K562 (cell line): ENCODE measurements around the gene CDC45. TPM values are rescaled to one million over a fixed set of nuclear protein-coding genes. Genes with fewer than 3 reads are reported as not detected.
A peak's percentile ranks its signal among the peaks of the same experiment; 100 is the strongest.

Experiments
- ATAC-seq: fragments of 200-7000 bp; cut with Tn5 transposase; 3 replicates; pipeline ENCODE4 v1.9.1; 2020; ENCODE audit warnings: moderate library complexity
- BruUV-seq: library from RNA; stranded (reverse); fragments of 400-500 nt; replicated peaks from 2 replicates; lab custom pipeline; 2021; lab: Mats Ljungman, UMichigan
- CTCF ChIA-PET: fragments of 300-600 bp; formaldehyde crosslinking; extraction: SDS; loops from one replicate; lab custom pipeline; 2021; ENCODE audit warnings: low intra/inter-chr PET ratio; lab: Yijun Ruan, JAX
- POLR2A ChIA-PET: fragments of 300-600, 350-650 bp; sonication (Branson Sonifier 250); formaldehyde crosslinking; extraction: SDS; loops from one replicate; lab custom pipeline; 2021; ENCODE audit warnings: antibody characterized with exemption, inconsistent platforms; lab: Yijun Ruan, JAX
- DNase-seq, 4 experiments: peaks; one replicate each; pipeline versions ENCODE4 v3.0.0 to v3.0.0-alpha.2; 2011 to 2018; ENCODE audit warnings: low spot score in 3 of 4, mixed read lengths in 3 of 4; ENCODE audit errors: extremely low read depth in 1 of 4
- FAIRE-seq: peaks from 2 replicates; lab custom pipeline; 2011; peaks lifted over from hg19 to GRCh38; lab: Jason Lieb, UNC
- H2AFZ ChIP-seq: 2 replicates; pipeline ENCODE4 v1.6.0; 2011; ENCODE audit warnings: low read depth, low read length, control low read depth, inconsistent platforms
- H3K27ac ChIP-seq: fragments of 200-600 bp; 3 replicates; pipeline ENCODE4 v1.8.0; 2011; ENCODE audit warnings: low read depth, mild to moderate bottlenecking, control low read depth, inconsistent platforms, low read length, moderate library complexity, mixed read lengths; ENCODE audit errors: extremely low read depth
- H3K27me3 ChIP-seq, 2 experiments: fragments of 300-600 bp in 1 of 2; 2 replicates in 1 of 2; 3 replicates in 1 of 2; pipeline versions ENCODE4 v1.6.0 to v1.8.0; 2011; ENCODE audit warnings: inconsistent platforms in 2 of 2, low read length in 2 of 2, mild to moderate bottlenecking in 1 of 2, mixed read lengths in 1 of 2, moderate library complexity in 1 of 2; ENCODE audit not compliant: control insufficient read depth in 2 of 2, insufficient read depth in 2 of 2
- H3K36me3 ChIP-seq: fragments of 300-600 bp; 3 replicates; pipeline ENCODE4 v1.8.0; 2011; ENCODE audit warnings: mild to moderate bottlenecking, low read length, inconsistent platforms; ENCODE audit not compliant: control insufficient read depth, insufficient read depth
- H3K4me1 ChIP-seq, 2 experiments: fragments of 200-600 bp in 1 of 2; replicated peaks in 1 of 2; 2 replicates in 1 of 2; 3 replicates in 1 of 2; pipeline versions ENCODE4 v1.5.1 to v1.8.0; 2011; ENCODE audit warnings: inconsistent platforms in 2 of 2, low read length in 2 of 2, mild to moderate bottlenecking in 1 of 2, mixed read lengths in 1 of 2, moderate library complexity in 1 of 2; ENCODE audit not compliant: control insufficient read depth in 2 of 2, insufficient read depth in 2 of 2
- H3K4me2 ChIP-seq: 2 replicates; pipeline ENCODE4 v1.6.1; 2011; ENCODE audit warnings: low read length, control low read depth, inconsistent platforms, mixed read lengths; ENCODE audit not compliant: insufficient read depth
- H3K4me3 ChIP-seq: fragments of 200-600 bp; sonication (generic), shearing (Covaris generic); 2 replicates; pipeline ENCODE4 v1.5.1; 2016; ENCODE audit warnings: control low read depth, inconsistent platforms
- H3K79me2 ChIP-seq: fragments of 200-600 bp; 3 replicates; pipeline ENCODE4 v1.8.0; 2011; ENCODE audit warnings: low read length, inconsistent platforms; ENCODE audit not compliant: control insufficient read depth, insufficient read depth
- H3K9ac ChIP-seq, 2 experiments: 2 replicates each; pipeline versions ENCODE4 v1.6.0 to v1.6.1; 2011; ENCODE audit warnings: low read depth in 2 of 2, low read length in 2 of 2, control low read depth in 1 of 2, inconsistent platforms in 1 of 2, mild to moderate bottlenecking in 1 of 2, mixed read lengths in 1 of 2; ENCODE audit not compliant: insufficient read depth in 1 of 2
- H3K9me1 ChIP-seq: one replicate; pipeline ENCODE4 v1.6.0; 2011; ENCODE audit warnings: inconsistent platforms, mild to moderate bottlenecking, low read length, moderate library complexity; ENCODE audit not compliant: control insufficient read depth, insufficient read depth
- H3K9me3 ChIP-seq: replicated peaks from 2 replicates; pipeline ENCODE4 v1.5.1; 2011; ENCODE audit warnings: low read depth, low read length, inconsistent platforms; ENCODE audit not compliant: control insufficient read depth, insufficient read depth
- H4K20me1 ChIP-seq: replicated peaks from 2 replicates; pipeline ENCODE4 v1.6.1; 2011; ENCODE audit warnings: low read length, inconsistent platforms, mixed read lengths; ENCODE audit not compliant: control insufficient read depth, insufficient read depth
- ARHGAP35 ChIP-seq: fragments of 450-650 bp; IDR thresholded peaks from 2 replicates; pipeline ENCODE4 v1.6.1; 2018; ENCODE audit not compliant: partially characterized antibody
- BACH1 ChIP-seq: fragments of 200-800 bp; sonication (Bioruptor generic); IDR thresholded peaks from 2 replicates; pipeline ENCODE4 v1.6.1; 2016; ENCODE audit warnings: missing genetic modification characterization, missing compliant biosample characterization
- HLTF ChIP-seq: fragments of 450-650 bp; IDR thresholded peaks from 2 replicates; pipeline ENCODE4 v1.6.1; 2016
- HMGN3 ChIP-seq: IDR thresholded peaks from 2 replicates; pipeline ENCODE4 v1.6.1; 2011; ENCODE audit warnings: borderline replicate concordance, low read depth, mild to moderate bottlenecking, mixed read lengths, low read length; ENCODE audit not compliant: insufficient read length; ENCODE audit errors: extremely low read depth
- KDM2B ChIP-seq: fragments of 250-450 bp; sonication (Bioruptor Pico); IDR thresholded peaks from 2 replicates; pipeline ENCODE4 v1.8.0; 2021; ENCODE audit warnings: mild to moderate bottlenecking, moderate library complexity
- MCM5 ChIP-seq: fragments of 450-650 bp; IDR thresholded peaks from 2 replicates; pipeline ENCODE4 v1.6.1; 2016; ENCODE audit warnings: low read depth
- NR2C1 ChIP-seq, 2 experiments: fragments of 450-650 bp; IDR thresholded peaks; 2 replicates each; pipeline ENCODE4 v1.6.1; 2017; ENCODE audit warnings: mild to moderate bottlenecking in 2 of 2, antibody characterized with exemption in 1 of 2, inconsistent platforms in 1 of 2, missing compliant biosample characterization in 1 of 2, missing genetic modification characterization in 1 of 2
- SAP30 ChIP-seq: fragments of 200-600 bp; sonication (generic); IDR thresholded peaks from 2 replicates; pipeline ENCODE4 v1.6.1; 2012; ENCODE audit warnings: borderline replicate concordance, low read depth, mild to moderate bottlenecking, moderate library complexity, low read length, control low read depth, inconsistent platforms; ENCODE audit not compliant: insufficient read depth, poor library complexity, severe bottlenecking
- SRSF9 ChIP-seq: fragments of 200-400 bp; formaldehyde crosslinking; IDR thresholded peaks from 2 replicates; pipeline ENCODE4 v1.6.1; 2017; ENCODE audit warnings: low read depth, low read length, borderline replicate concordance
- ZNF146 ChIP-seq: IDR thresholded peaks from one replicate; pipeline ENCODE4 v1.6.1; 2018; ENCODE audit warnings: missing compliant biosample characterization; ENCODE audit not compliant: unreplicated experiment
- ZNF212 ChIP-seq: fragments of 450-650 bp; formaldehyde crosslinking; IDR thresholded peaks from 2 replicates; pipeline ENCODE4 v1.4.0; 2020; ENCODE audit warnings: mild to moderate bottlenecking
- ZNF24 ChIP-seq: fragments of 450-650 bp; IDR thresholded peaks from 2 replicates; pipeline ENCODE4 v1.6.1; 2016
- ZNF354B ChIP-seq: fragments of 250-450 bp; sonication (Bioruptor Pico); IDR thresholded peaks from 2 replicates; pipeline ENCODE4 v1.4.0; 2020
- WGBS: fragments of 100-300 bp; shearing (Covaris generic); methylation state at CpG from one replicate; pipeline ENCODE4 v1.1.6; 2016; ENCODE audit warnings: low coverage, mixed read lengths; ENCODE audit not compliant: insufficient coverage; ENCODE audit errors: missing lambda C conversion rate; 5-methylcytosine and 5-hydroxymethylcytosine counted together
- in situ Hi-C: fragments of 300-500 bp; cut with MboI; formaldehyde crosslinking; loops from 4 replicates; pipeline ENCODE4 v1.15.0; 2018; ENCODE audit warnings: inconsistent platforms, mixed read lengths
- intact Hi-C: fragments of 100-400 bp; cut with micrococcal nuclease; formaldehyde crosslinking; loops from 2 replicates; pipeline ENCODE4 v1.14.2; 2022
- polyA plus RNA-seq, 8 experiments: library from polyadenylated mRNA; depleted of rRNA in 4 of 8; stranded (reverse) in 5 of 8; unstranded in 3 of 8; fragments of >200 nt; fragmentation: Nextera tagmentation in 2 of 8; fragmentation: Illumina TruSeq in 1 of 8; extraction: Ambion mirVana in 2 of 8; extraction: Trizol in 1 of 8; gene quantifications; 2 replicates each; pipeline versions ENCODE4 v1.2.1 to v1.2.3, GENCODE V29; 2011 to 2014; ENCODE audit warnings: inconsistent platforms in 1 of 8, missing spikeins in 1 of 8
- total RNA-seq, 7 experiments: library from RNA; depleted of rRNA in 6 of 7; stranded (reverse); fragments of >200 nt in 6 of 7; fragmentation: Illumina TruSeq in 2 of 7; extraction: Trizol in 2 of 7; gene quantifications; 2 replicates each; pipeline versions ENCODE4 v1.2.1 to v1.2.3, GENCODE V29; 2011 to 2021; ENCODE audit warnings: low replicate concordance in 1 of 7
- TF ChIP-seq, protein P1 (sequence below): fragments of 250-450 bp; sonication (Bioruptor Pico); IDR thresholded peaks from 2 replicates; pipeline ENCODE4 v1.4.0; 2020
- TF ChIP-seq, protein P2 (sequence below): sonication (generic); formaldehyde crosslinking; IDR thresholded peaks from 2 replicates; pipeline ENCODE4 v1.5.0; 2020; ENCODE audit warnings: missing genetic modification reagents

Gene CDC45
- total and polyA plus RNA-seq, 9 of the 15 experiments (the other 6 are each of a cell fraction or from before 2014, with no cell fraction given): 251 to 580 (median 410) TPM

DNA sequence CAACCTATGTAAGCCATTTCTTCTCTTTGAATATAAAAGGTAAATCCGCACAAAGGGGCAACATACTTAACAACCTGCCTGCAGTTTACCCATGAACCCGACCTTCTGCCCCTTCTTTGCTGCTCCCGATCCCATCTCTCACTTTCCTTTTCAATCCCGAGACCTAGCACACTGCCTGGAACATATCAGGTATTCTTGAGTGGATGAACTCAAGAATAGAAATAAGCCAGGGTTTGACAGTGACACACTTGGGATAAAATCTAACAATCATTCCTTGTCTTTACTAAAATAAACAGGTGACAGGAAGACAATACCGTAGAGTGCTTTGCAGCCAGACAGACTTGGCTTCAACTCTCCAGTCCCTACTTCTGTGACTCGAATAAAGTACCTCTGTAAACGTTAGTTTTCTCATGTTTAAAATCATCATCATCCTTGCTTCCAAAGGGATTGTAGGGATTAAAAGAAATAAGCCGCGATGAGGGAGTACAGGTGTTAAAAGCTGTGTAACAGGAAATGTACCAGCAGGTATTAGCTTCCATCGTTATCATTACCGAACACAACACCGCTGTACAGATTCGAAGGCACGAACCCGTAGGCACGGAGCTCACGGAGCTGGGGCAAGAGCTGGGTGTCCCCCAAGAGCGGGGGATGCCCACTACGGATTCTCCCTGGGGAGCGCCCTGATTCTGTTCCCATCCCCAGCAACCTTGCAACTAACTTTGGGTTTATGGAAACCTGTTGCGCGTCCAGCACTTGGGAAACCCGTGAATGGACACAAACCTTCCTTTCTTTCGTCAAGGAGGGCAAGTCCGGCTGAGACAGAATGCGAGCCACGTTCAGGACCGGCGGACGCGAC, 1.4 kb upstream of the CDC45 start:
- peaks cover 37% of the 10 kb centered on the region for H4K20me1 ChIP-seq
- FAIRE-seq (no peak), ATAC-seq (peak; percentile 1; the same call in 2 of the 3 replicates), DNase-seq (peak in 1 of 4 experiments; percentile 70)
- H3K27me3 ChIP-seq: no peaks in the 10 kb centered on the region
- no peaks in the 10 kb centered on the region for H3K9me3 ChIP-seq
- BruUV-seq: TSS peak; percentile 50
- H3K27ac ChIP-seq: peak overlapping the region; percentile 97
- WGBS: under 1% methylated on average over 31 of the region's 31 CpGs
- CTCF ChIA-PET: interaction anchor here (0.5 to 2.1 kb wide), 8 partner anchors 47 to 525 kb away, joined by 3 to 14 read pairs (median 5); partner anchors contain the start of genes CLTCL1, HIRA and SLC25A1
- in situ Hi-C loops: no loop called here
- peak overlapping the region; percentile 70 for H3K4me3 ChIP-seq
- peaks cover 64% of the 10 kb centered on the region for H3K36me3 ChIP-seq
- H2AFZ ChIP-seq: peak overlapping the region; percentile 99
- intact Hi-C loops: loop anchor here (1.0 to 5.0 kb wide), 5 partner anchors 81 to 356 kb away; partner anchors contain the start of gene DGCR2
- peaks cover 87% of the 10 kb centered on the region for H3K79me2 ChIP-seq
- POLR2A ChIA-PET: interaction anchor here (0.7 to 5.4 kb wide), 21 partner anchors 13 to 610 kb away, joined by 3 to 148 read pairs (median 4); partner anchors contain the start of genes C22orf39, CLTCL1, ESS2 and HIRA
- H3K4me1 ChIP-seq: peaks cover 7 to 16% of the 10 kb centered on the region in 2 experiments
- H3K9ac ChIP-seq: peak overlapping the region; percentile 96 to 97
- no peaks in the 10 kb centered on the region for H3K9me1 ChIP-seq
- peak overlapping the region; percentile 97 for H3K4me2 ChIP-seq
- TF ChIP-seq KDM2B (CRISPR knock-in tag) (peak; percentile 75; the same call in 1 of the 2 replicates), NR2C1 (IDR thresholded peaks at IDR 0.05) (no peak), NR2C1 (tag; IDR thresholded peaks at IDR 0.05) (no peak), BACH1 (0 out of 2 replicates have a peak, but pooled peaks have one; percentile 47), HMGN3 (no peak), HLTF (no peak), ZNF354B (CRISPR knock-in tag) (no peak), SRSF9 (no peak), ZNF24 (no peak), ARHGAP35 (no peak), SAP30 (peak; percentile 97), MCM5 (no peak), ZNF212 (CRISPR knock-in tag) (0 out of 2 replicates have a peak, but pooled peaks have one; percentile 3), ZNF146 (CRISPR knock-in tag) (no peak)
- TF ChIP-seq, protein P1, sequence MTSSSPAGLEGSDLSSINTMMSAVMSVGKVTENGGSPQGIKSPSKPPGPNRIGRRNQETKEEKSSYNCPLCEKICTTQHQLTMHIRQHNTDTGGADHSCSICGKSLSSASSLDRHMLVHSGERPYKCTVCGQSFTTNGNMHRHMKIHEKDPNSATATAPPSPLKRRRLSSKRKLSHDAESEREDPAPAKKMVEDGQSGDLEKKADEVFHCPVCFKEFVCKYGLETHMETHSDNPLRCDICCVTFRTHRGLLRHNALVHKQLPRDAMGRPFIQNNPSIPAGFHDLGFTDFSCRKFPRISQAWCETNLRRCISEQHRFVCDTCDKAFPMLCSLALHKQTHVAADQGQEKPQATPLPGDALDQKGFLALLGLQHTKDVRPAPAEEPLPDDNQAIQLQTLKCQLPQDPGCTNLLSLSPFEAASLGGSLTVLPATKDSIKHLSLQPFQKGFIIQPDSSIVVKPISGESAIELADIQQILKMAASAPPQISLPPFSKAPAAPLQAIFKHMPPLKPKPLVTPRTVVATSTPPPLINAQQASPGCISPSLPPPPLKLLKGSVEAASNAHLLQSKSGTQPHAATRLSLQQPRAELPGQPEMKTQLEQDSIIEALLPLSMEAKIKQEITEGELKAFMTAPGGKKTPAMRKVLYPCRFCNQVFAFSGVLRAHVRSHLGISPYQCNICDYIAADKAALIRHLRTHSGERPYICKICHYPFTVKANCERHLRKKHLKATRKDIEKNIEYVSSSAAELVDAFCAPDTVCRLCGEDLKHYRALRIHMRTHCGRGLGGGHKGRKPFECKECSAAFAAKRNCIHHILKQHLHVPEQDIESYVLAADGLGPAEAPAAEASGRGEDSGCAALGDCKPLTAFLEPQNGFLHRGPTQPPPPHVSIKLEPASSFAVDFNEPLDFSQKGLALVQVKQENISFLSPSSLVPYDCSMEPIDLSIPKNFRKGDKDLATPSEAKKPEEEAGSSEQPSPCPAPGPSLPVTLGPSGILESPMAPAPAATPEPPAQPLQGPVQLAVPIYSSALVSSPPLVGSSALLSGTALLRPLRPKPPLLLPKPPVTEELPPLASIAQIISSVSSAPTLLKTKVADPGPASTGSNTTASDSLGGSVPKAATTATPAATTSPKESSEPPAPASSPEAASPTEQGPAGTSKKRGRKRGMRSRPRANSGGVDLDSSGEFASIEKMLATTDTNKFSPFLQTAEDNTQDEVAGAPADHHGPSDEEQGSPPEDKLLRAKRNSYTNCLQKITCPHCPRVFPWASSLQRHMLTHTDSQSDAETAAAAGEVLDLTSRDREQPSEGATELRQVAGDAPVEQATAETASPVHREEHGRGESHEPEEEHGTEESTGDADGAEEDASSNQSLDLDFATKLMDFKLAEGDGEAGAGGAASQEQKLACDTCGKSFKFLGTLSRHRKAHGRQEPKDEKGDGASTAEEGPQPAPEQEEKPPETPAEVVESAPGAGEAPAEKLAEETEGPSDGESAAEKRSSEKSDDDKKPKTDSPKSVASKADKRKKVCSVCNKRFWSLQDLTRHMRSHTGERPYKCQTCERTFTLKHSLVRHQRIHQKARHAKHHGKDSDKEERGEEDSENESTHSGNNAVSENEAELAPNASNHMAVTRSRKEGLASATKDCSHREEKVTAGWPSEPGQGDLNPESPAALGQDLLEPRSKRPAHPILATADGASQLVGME: no peak
- TF ChIP-seq, protein P2, sequence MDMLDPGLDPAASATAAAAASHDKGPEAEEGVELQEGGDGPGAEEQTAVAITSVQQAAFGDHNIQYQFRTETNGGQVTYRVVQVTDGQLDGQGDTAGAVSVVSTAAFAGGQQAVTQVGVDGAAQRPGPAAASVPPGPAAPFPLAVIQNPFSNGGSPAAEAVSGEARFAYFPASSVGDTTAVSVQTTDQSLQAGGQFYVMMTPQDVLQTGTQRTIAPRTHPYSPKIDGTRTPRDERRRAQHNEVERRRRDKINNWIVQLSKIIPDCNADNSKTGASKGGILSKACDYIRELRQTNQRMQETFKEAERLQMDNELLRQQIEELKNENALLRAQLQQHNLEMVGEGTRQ (CRISPR knock-in tag): no peak
